GM21447 (cell line): ENCODE measurements around the gene TATDN2.
"Not testable (repeated sequence)": the region's sequence is repeated elsewhere in the genome, so short reads cannot be mapped to it uniquely, and the experiment has no call there.

Source experiments
- ATAC-seq: cut with Tn5 transposase; IDR thresholded peaks from one replicate; pipeline ENCODE4 v1.9.1; 2021; ENCODE audit not compliant: unreplicated experiment

TATDN2 gene

GRCh38 chr3:10235551-10235950 is 12.7 kb upstream of the TATDN2 start:
- ATAC-seq: no peak

- ATAC-seq: no peak
Observed at GRCh38 chr3:10238345-10239183, 9.7 kb upstream of the TATDN2 start.

GRCh38 chr3:10240799-10241198 is 7.5 kb upstream of the TATDN2 start:
- no peak for ATAC-seq

- no peak for ATAC-seq
Observed at GRCh38 chr3:10242182-10243065, 5.8 kb upstream of the TATDN2 start.

GRCh38 chr3:10244009-10244408 is 4.2 kb upstream of the TATDN2 start:
- no peak for ATAC-seq

- no peak for ATAC-seq
Observed at GRCh38 chr3:10245081-10245712, 3.1 kb upstream of the TATDN2 start.

- ATAC-seq: no peak
Observed at GRCh38 chr3:10247679-10248183, 528 bp upstream of the TATDN2 start.

- peak; percentile 33 for ATAC-seq
Observed at GRCh38 chr3:10248984-10249748, 907 bp downstream of the TATDN2 start.

GRCh38 chr3:10249833-10250232 is 1.6 kb downstream of the TATDN2 start:
- ATAC-seq: no peak

GRCh38 chr3:10251006-10251405 is 2.7 kb downstream of the TATDN2 start:
- ATAC-seq: no peak

GRCh38 chr3:10253731-10254130 is 5.5 kb downstream of the TATDN2 start:
- ATAC-seq: no peak

- ATAC-seq: no peak
Observed at GRCh38 chr3:10255835-10256234, 7.6 kb downstream of the TATDN2 start.

- ATAC-seq: no peak
Observed at GRCh38 chr3:10259036-10259435, 10.8 kb downstream of the TATDN2 start.

GRCh38 chr3:10259798-10260197 is 11.5 kb downstream of the TATDN2 start:
- ATAC-seq: no peak

GRCh38 chr3:10260211-10260701 is 12.0 kb downstream of the TATDN2 start:
- ATAC-seq: no peak

- ATAC-seq: no peak
Observed at GRCh38 chr3:10262027-10262426, 13.8 kb downstream of the TATDN2 start.

- ATAC-seq: no peak
Observed at GRCh38 chr3:10263646-10264363, 15.5 kb downstream of the TATDN2 start.

GRCh38 chr3:10265833-10266232 is 17.6 kb downstream of the TATDN2 start:
- no peak for ATAC-seq

- not testable (repeated sequence) for ATAC-seq
Observed at GRCh38 chr3:10266936-10267335, 18.7 kb downstream of the TATDN2 start.

GRCh38 chr3:10268116-10268515 is 19.9 kb downstream of the TATDN2 start:
- ATAC-seq: no peak
